HepG2 (cell line): ENCODE results near the gene STX5. TPM values are rescaled to one million over a fixed set of nuclear protein-coding genes. Genes with fewer than 3 reads are reported as not detected.

Source experiments
- EEA1 ChIP-seq: sonication (generic); formaldehyde crosslinking; IDR thresholded peaks from 2 replicates; pipeline ENCODE4 v1.5.1; 2020; ENCODE audit warnings: mild to moderate bottlenecking, missing genetic modification reagents, borderline replicate concordance
- HMG20A ChIP-seq: IDR thresholded peaks from 2 replicates; pipeline ENCODE4 v1.6.1; 2016; ENCODE audit warnings: borderline replicate concordance
- JARID2 ChIP-seq: sonication (generic); formaldehyde crosslinking; IDR thresholded peaks from 2 replicates; pipeline ENCODE4 v1.8.1; 2023; ENCODE audit warnings: missing genetic modification reagents, inconsistent platforms; ENCODE audit not compliant: insufficient replicate concordance
- NFKB2 ChIP-seq: sonication (generic); formaldehyde crosslinking; IDR thresholded peaks from 2 replicates; pipeline ENCODE4 v1.4.0; 2020; ENCODE audit warnings: missing genetic modification reagents, borderline replicate concordance
- PAWR ChIP-seq: sonication (generic); formaldehyde crosslinking; IDR thresholded peaks from 2 replicates; pipeline ENCODE4 v1.4.0; 2020; ENCODE audit warnings: missing genetic modification reagents, mild to moderate bottlenecking, borderline replicate concordance
- PHF21A ChIP-seq: sonication (generic); formaldehyde crosslinking; IDR thresholded peaks from 2 replicates; pipeline ENCODE4 v1.5.0; 2020; ENCODE audit warnings: mild to moderate bottlenecking, missing genetic modification reagents
- RBAK ChIP-seq: sonication (generic); formaldehyde crosslinking; IDR thresholded peaks from 2 replicates; pipeline ENCODE4 v1.5.1; 2020; ENCODE audit warnings: mild to moderate bottlenecking, missing genetic modification reagents
- RFXANK ChIP-seq: IDR thresholded peaks from 2 replicates; pipeline ENCODE4 v1.6.1; 2016
- SNAPC2 ChIP-seq: sonication (generic); formaldehyde crosslinking; IDR thresholded peaks from 2 replicates; pipeline ENCODE4 v1.8.1; 2022; ENCODE audit warnings: mild to moderate bottlenecking, missing genetic modification reagents
- ZNF510 ChIP-seq: sonication (generic); formaldehyde crosslinking; IDR thresholded peaks from 2 replicates; pipeline ENCODE4 v1.4.0; 2020; ENCODE audit warnings: low read depth, mild to moderate bottlenecking, missing genetic modification reagents
- ZNF605 ChIP-seq: sonication (generic); formaldehyde crosslinking; IDR thresholded peaks from 2 replicates; pipeline ENCODE4 v1.8.0; 2022; ENCODE audit warnings: mild to moderate bottlenecking, missing genetic modification reagents
- polyA plus RNA-seq, 8 experiments: library from polyadenylated mRNA; depleted of rRNA in 3 of 8; stranded (reverse) in 7 of 8; unstranded in 1 of 8; fragments of >200 nt; fragmentation: Illumina TruSeq in 4 of 8; extraction: Trizol in 4 of 8; gene quantifications; 2 replicates each; pipeline versions ENCODE4 v1.2.1 to v1.2.3, GENCODE V29; 2011 to 2016; ENCODE audit warnings: low read depth in 4 of 8, missing spikeins in 1 of 8, mixed read lengths in 1 of 8; ENCODE audit not compliant: insufficient read depth in 1 of 8
- total RNA-seq, 5 experiments: library from RNA; depleted of rRNA; stranded (reverse); fragments of >200 nt; fragmentation: Illumina TruSeq; extraction: Trizol; gene quantifications; 2 replicates each; pipeline ENCODE4 v1.2.3, GENCODE V29; 2016; ENCODE audit warnings: low read depth in 1 of 5
- TF ChIP-seq, protein P1 (sequence below): sonication (generic); formaldehyde crosslinking; IDR thresholded peaks from 2 replicates; pipeline ENCODE4 v1.5.1; 2020; ENCODE audit warnings: mild to moderate bottlenecking, missing genetic modification reagents, borderline replicate concordance
- TF ChIP-seq, protein P2 (sequence below): IDR thresholded peaks from 2 replicates; pipeline ENCODE4 v1.6.1; 2016; ENCODE audit warnings: mild to moderate bottlenecking, missing biosample characterization, missing genetic modification reagents
- TF ChIP-seq, protein P3 (sequence below): sonication (generic); formaldehyde crosslinking; conservative IDR thresholded peaks from 2 replicates; pipeline ENCODE4 v1.8.0; 2022; ENCODE audit warnings: low read depth, missing genetic modification reagents
- TF ChIP-seq, protein P4 (sequence below): IDR thresholded peaks from 2 replicates; pipeline ENCODE4 v1.6.1; 2012; ENCODE audit warnings: low read length, improper control_type of control experiment
- TF ChIP-seq, protein P5 (sequence below): sonication (generic); formaldehyde crosslinking; IDR thresholded peaks from 2 replicates; pipeline ENCODE4 v1.4.0; 2020; ENCODE audit warnings: missing genetic modification reagents, borderline replicate concordance

STX5 gene
- total and polyA plus RNA-seq, 2 of the 13 experiments (the other 11 are each of a cell fraction or from before 2014, with no cell fraction given) = 26.9 to 30.0 TPM

DNA sequence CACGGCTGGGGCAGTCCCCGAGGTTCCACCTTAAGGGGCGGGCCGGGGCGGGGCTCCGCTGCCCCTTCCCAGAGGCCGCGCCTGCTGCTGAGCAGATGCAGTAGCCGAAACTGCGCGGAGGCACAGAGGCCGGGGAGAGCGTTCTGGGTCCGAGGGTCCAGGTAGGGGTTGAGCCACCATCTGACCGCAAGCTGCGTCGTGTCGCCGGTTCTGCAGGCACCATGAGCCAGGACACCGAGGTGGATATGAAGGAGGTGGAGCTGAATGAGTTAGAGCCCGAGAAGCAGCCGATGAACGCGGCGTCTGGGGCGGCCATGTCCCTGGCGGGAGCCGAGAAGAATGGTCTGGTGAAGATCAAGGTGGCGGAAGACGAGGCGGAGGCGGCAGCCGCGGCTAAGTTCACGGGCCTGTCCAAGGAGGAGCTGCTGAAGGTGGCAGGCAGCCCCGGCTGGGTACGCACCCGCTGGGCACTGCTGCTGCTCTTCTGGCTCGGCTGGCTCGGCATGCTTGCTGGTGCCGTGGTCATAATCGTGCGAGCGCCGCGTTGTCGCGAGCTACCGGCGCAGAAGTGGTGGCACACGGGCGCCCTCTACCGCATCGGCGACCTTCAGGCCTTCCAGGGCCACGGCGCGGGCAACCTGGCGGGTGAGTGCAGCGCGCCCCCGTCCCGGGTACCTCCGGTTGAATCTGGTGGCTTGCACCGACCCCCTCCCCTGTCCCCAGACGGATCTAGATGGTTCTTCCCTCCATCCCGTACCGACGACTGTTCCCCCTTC is 49.1 kb upstream of the STX5 start, which contains the start of gene SLC3A2 (continued):
- peak; percentile 79 for TF ChIP-seq PHF21A (CRISPR knock-in tag)
- TF ChIP-seq ZNF510 = no peak
- no peak for TF ChIP-seq HMG20A
- TF ChIP-seq, protein P1, sequence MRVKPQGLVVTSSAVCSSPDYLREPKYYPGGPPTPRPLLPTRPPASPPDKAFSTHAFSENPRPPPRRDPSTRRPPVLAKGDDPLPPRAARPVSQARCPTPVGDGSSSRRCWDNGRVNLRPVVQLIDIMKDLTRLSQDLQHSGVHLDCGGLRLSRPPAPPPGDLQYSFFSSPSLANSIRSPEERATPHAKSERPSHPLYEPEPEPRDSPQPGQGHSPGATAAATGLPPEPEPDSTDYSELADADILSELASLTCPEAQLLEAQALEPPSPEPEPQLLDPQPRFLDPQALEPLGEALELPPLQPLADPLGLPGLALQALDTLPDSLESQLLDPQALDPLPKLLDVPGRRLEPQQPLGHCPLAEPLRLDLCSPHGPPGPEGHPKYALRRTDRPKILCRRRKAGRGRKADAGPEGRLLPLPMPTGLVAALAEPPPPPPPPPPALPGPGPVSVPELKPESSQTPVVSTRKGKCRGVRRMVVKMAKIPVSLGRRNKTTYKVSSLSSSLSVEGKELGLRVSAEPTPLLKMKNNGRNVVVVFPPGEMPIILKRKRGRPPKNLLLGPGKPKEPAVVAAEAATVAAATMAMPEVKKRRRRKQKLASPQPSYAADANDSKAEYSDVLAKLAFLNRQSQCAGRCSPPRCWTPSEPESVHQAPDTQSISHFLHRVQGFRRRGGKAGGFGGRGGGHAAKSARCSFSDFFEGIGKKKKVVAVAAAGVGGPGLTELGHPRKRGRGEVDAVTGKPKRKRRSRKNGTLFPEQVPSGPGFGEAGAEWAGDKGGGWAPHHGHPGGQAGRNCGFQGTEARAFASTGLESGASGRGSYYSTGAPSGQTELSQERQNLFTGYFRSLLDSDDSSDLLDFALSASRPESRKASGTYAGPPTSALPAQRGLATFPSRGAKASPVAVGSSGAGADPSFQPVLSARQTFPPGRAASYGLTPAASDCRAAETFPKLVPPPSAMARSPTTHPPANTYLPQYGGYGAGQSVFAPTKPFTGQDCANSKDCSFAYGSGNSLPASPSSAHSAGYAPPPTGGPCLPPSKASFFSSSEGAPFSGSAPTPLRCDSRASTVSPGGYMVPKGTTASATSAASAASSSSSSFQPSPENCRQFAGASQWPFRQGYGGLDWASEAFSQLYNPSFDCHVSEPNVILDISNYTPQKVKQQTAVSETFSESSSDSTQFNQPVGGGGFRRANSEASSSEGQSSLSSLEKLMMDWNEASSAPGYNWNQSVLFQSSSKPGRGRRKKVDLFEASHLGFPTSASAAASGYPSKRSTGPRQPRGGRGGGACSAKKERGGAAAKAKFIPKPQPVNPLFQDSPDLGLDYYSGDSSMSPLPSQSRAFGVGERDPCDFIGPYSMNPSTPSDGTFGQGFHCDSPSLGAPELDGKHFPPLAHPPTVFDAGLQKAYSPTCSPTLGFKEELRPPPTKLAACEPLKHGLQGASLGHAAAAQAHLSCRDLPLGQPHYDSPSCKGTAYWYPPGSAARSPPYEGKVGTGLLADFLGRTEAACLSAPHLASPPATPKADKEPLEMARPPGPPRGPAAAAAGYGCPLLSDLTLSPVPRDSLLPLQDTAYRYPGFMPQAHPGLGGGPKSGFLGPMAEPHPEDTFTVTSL (CRISPR knock-in tag) = no peak
- no peak; the same call in none of the 2 replicates for TF ChIP-seq SNAPC2 (CRISPR knock-in tag)
- TF ChIP-seq PAWR = no peak
- 0 out of 2 replicates have a peak, but pooled peaks have one; percentile 11 for TF ChIP-seq RFXANK (CRISPR knock-in tag)
- TF ChIP-seq, protein P2, sequence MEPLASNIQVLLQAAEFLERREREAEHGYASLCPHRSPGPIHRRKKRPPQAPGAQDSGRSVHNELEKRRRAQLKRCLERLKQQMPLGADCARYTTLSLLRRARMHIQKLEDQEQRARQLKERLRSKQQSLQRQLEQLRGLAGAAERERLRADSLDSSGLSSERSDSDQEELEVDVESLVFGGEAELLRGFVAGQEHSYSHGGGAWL (CRISPR knock-in tag) = peak; percentile 71
- TF ChIP-seq, protein P3, sequence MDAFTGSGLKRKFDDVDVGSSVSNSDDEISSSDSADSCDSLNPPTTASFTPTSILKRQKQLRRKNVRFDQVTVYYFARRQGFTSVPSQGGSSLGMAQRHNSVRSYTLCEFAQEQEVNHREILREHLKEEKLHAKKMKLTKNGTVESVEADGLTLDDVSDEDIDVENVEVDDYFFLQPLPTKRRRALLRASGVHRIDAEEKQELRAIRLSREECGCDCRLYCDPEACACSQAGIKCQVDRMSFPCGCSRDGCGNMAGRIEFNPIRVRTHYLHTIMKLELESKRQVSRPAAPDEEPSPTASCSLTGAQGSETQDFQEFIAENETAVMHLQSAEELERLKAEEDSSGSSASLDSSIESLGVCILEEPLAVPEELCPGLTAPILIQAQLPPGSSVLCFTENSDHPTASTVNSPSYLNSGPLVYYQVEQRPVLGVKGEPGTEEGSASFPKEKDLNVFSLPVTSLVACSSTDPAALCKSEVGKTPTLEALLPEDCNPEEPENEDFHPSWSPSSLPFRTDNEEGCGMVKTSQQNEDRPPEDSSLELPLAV (CRISPR knock-in tag) = no peak
- 0 out of 2 replicates have a peak, but pooled peaks have one; percentile 58 for TF ChIP-seq RBAK (CRISPR knock-in tag)
- no peak for TF ChIP-seq JARID2 (CRISPR knock-in tag)
- no peak; the same call in 1 of the 2 replicates for TF ChIP-seq ZNF605 (CRISPR knock-in tag)
- TF ChIP-seq EEA1 (CRISPR knock-in tag) = peak; percentile 94; the same call in 1 of the 2 replicates
- TF ChIP-seq, protein P4, sequence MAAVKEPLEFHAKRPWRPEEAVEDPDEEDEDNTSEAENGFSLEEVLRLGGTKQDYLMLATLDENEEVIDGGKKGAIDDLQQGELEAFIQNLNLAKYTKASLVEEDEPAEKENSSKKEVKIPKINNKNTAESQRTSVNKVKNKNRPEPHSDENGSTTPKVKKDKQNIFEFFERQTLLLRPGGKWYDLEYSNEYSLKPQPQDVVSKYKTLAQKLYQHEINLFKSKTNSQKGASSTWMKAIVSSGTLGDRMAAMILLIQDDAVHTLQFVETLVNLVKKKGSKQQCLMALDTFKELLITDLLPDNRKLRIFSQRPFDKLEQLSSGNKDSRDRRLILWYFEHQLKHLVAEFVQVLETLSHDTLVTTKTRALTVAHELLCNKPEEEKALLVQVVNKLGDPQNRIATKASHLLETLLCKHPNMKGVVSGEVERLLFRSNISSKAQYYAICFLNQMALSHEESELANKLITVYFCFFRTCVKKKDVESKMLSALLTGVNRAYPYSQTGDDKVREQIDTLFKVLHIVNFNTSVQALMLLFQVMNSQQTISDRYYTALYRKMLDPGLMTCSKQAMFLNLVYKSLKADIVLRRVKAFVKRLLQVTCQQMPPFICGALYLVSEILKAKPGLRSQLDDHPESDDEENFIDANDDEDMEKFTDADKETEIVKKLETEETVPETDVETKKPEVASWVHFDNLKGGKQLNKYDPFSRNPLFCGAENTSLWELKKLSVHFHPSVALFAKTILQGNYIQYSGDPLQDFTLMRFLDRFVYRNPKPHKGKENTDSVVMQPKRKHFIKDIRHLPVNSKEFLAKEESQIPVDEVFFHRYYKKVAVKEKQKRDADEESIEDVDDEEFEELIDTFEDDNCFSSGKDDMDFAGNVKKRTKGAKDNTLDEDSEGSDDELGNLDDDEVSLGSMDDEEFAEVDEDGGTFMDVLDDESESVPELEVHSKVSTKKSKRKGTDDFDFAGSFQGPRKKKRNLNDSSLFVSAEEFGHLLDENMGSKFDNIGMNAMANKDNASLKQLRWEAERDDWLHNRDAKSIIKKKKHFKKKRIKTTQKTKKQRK = no peak
- TF ChIP-seq, protein P5, sequence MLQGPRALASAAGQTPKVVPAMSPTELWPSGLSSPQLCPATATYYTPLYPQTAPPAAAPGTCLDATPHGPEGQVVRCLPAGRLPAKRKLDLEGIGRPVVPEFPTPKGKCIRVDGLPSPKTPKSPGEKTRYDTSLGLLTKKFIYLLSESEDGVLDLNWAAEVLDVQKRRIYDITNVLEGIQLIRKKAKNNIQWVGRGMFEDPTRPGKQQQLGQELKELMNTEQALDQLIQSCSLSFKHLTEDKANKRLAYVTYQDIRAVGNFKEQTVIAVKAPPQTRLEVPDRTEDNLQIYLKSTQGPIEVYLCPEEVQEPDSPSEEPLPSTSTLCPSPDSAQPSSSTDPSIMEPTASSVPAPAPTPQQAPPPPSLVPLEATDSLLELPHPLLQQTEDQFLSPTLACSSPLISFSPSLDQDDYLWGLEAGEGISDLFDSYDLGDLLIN = no peak
- TF ChIP-seq NFKB2 (CRISPR knock-in tag) = peak; percentile 80
